Progenitor cell of endocrine pancreas (in vitro differentiated cells): ENCODE data around the gene USP30. TPM values are rescaled to one million over a fixed set of nuclear protein-coding genes. Genes with fewer than 3 reads are reported as not detected.
A peak's percentile ranks its signal among the peaks of the same experiment; 100 is the strongest.

Source experiments
- DNase-seq: peaks from one replicate; pipeline ENCODE4 v3.0.0; 2021; ENCODE audit warnings: low spot score; ENCODE audit not compliant: unreplicated experiment
- H3K27ac Mint-ChIP-seq: 2 replicates; pipeline ENCODE4 v1.8.0; 2021; ENCODE audit warnings: mild to moderate bottlenecking, moderate library complexity, mixed read lengths
- H3K27me3 Mint-ChIP-seq: 2 replicates; pipeline ENCODE4 v1.8.0; 2021; ENCODE audit warnings: mixed read lengths
- H3K36me3 Mint-ChIP-seq: 2 replicates; pipeline ENCODE4 v1.8.0; 2022; ENCODE audit warnings: mixed read lengths; ENCODE audit not compliant: insufficient read depth
- H3K4me1 Mint-ChIP-seq: 2 replicates; pipeline ENCODE4 v1.8.0; 2021; ENCODE audit warnings: low read depth, mixed read lengths
- H3K4me3 Mint-ChIP-seq: 2 replicates; pipeline ENCODE4 v1.8.0; 2021; ENCODE audit warnings: low read depth, mild to moderate bottlenecking, moderate library complexity, mixed read lengths
- H3K9me3 Mint-ChIP-seq: 2 replicates; pipeline ENCODE4 v1.8.0; 2021; ENCODE audit warnings: low read depth, mixed read lengths
- total RNA-seq: library from RNA; stranded (reverse); gene quantifications from 2 replicates; pipeline ENCODE4 v1.2.1, GENCODE V29; 2021
- TF ChIP-seq, protein P1 (sequence below): fragments of 200-600 bp; sonication (generic); IDR thresholded peaks from one replicate; pipeline ENCODE4 v1.5.0; 2021; ENCODE audit warnings: antibody characterized with exemption, mild to moderate bottlenecking; ENCODE audit not compliant: unreplicated experiment

Gene USP30
- total RNA-seq, 1 donor from 2014 or later, result 23.0 TPM

DNA sequence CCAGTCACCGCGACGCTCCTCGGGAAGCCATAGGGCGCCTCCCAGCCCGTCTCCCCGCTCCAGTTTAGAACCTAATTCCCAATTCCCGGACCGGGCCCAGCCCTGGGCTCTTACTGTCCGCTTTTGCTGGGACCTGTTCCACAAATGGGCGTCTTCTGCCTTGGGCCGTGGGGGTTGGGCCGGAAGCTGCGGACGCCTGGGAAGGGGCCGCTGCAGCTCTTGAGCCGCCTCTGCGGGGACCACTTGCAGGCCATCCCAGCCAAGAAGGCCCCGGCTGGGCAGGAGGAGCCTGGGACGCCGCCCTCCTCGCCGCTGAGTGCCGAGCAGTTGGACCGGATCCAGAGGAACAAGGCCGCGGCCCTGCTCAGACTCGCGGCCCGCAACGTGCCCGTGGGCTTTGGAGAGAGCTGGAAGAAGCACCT, 45.8 kb downstream of the USP30 start:
- peak overlapping the region; percentile 96 for H3K27ac Mint-ChIP-seq
- DNase-seq, result no peak

DNA sequence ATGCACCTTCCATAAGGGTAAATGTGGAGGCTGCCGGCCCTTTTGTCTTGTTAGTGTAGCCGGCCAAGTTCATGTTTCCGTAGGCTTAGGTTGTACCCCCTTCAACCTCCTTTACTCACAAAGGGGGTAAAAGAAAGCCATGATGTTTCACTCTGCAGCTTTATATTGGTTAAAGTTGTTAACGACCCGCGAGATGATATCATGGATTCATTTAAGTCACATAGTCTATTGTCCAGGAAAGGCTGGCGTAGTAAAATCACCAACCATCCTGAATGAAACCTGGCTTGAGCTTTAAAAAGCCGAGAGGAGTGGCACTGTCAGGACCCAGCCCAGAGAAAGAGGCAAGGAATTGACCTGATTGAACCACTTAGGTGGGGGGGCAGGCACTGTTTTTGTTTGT, 46.3 kb downstream of the USP30 start:
- Mint-ChIP-seq H3K27me3 (no peaks in the 10 kb centered on the region), H3K4me3 (peak overlapping the region; percentile 93), H3K4me1 (peaks cover 12% of the 10 kb centered on the region), H3K36me3 (peaks cover 18% of the 10 kb centered on the region), H3K9me3 (no peaks in the 10 kb centered on the region), H3K27ac (peak overlapping the region; percentile 96)
- DNase-seq, result no peak
- TF ChIP-seq, protein P1, sequence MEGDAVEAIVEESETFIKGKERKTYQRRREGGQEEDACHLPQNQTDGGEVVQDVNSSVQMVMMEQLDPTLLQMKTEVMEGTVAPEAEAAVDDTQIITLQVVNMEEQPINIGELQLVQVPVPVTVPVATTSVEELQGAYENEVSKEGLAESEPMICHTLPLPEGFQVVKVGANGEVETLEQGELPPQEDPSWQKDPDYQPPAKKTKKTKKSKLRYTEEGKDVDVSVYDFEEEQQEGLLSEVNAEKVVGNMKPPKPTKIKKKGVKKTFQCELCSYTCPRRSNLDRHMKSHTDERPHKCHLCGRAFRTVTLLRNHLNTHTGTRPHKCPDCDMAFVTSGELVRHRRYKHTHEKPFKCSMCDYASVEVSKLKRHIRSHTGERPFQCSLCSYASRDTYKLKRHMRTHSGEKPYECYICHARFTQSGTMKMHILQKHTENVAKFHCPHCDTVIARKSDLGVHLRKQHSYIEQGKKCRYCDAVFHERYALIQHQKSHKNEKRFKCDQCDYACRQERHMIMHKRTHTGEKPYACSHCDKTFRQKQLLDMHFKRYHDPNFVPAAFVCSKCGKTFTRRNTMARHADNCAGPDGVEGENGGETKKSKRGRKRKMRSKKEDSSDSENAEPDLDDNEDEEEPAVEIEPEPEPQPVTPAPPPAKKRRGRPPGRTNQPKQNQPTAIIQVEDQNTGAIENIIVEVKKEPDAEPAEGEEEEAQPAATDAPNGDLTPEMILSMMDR, result no peak

More for the DNA sequence above, 45.8 kb downstream of the USP30 start:
- Mint-ChIP-seq H3K9me3 (no peaks in the 10 kb centered on the region), H3K27me3 (no peaks in the 10 kb centered on the region), H3K4me1 (peaks cover 12% of the 10 kb centered on the region), H3K36me3 (peaks cover 16% of the 10 kb centered on the region), H3K4me3 (peak overlapping the region; percentile 93)
- TF ChIP-seq, protein P1, result no peak

DNA sequence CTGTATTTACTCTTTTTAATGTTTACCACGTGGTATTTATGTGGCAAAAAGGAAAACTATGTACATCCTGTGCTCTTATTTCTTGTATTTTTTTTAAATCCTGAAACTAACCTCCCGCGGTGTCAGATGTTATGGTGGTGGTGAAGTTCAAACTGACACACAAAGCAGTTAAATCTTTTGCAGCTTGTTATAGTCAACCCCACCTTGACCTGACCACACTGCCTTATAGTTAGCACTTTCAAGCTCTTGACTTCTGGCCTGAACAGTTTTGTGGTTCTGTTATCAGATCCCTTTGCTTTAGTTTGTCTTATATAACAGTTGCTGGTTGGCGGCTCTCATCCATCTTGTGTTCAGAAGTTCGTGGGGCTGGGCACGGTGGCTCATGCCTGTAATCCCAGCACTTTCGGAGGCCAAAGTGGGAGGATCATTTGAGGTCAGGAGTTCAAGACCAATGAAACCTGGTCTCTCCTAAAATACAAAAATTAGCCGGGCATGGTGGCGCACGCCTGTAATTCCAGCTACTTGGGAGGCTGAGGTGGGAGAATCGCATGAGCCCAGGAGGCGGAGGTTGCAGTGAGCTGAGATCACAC, 47.1 kb downstream of the USP30 start:
- peaks cover 12% of the 10 kb centered on the region for H3K4me1 Mint-ChIP-seq
- no peak overlapping the region for H3K27ac Mint-ChIP-seq
- no peaks in the 10 kb centered on the region for H3K9me3 Mint-ChIP-seq
- peaks cover 19% of the 10 kb centered on the region for H3K36me3 Mint-ChIP-seq
- H3K27me3 Mint-ChIP-seq, result no peaks in the 10 kb centered on the region
- H3K4me3 Mint-ChIP-seq, result peak overlapping the region; percentile 93
- DNase-seq, result no peak
- TF ChIP-seq, protein P1, result no peak

DNA sequence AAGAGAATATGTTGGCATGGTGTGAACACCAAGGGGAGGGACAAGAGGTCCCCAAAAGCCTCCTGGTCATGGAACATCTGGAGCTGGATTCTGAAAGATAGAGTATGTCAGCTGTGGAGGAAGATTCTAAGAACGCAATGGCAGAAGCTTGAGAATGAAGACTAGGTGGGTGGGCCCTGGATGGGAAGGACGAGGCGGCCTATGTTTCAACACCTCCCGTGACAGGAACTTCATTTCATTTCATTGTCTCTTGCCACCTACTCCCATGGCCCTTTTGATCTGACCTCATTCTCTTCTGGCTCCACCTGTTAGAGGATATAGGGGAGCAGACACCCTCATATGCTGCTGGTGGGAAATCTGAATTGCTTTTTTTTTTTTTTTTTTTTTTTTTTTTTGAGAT, 48.4 kb downstream of the USP30 start:
- no peak overlapping the region for H3K27ac Mint-ChIP-seq
- peaks cover 12% of the 10 kb centered on the region for H3K4me1 Mint-ChIP-seq
- H3K27me3 Mint-ChIP-seq, result no peaks in the 10 kb centered on the region
- no peak for DNase-seq
- H3K36me3 Mint-ChIP-seq, result peaks cover 22% of the 10 kb centered on the region
- TF ChIP-seq, protein P1, result no peak
- H3K4me3 Mint-ChIP-seq, result no peak overlapping the region
- H3K9me3 Mint-ChIP-seq, result no peaks in the 10 kb centered on the region

DNA sequence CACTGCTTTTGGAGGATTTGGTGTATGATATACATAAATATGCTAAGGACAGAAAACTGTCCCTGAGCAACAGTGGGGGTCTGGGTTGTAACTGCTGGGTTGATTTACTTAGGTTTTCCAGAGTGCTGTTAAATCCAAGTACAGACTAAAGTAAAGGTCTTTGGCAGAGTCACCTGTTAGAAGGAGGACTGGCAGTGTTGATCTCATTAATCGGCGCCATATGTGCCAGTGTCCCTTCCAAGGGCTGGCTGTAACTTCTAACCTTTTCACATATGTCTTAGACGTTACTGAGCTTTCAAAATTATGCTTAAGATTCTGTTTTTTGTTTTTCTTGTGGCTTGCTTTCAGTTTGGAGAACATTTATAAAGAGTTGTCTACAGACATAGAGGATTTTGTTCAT, 50.1 kb downstream of the USP30 start:
- peaks cover 12% of the 10 kb centered on the region for H3K4me1 Mint-ChIP-seq
- H3K27ac Mint-ChIP-seq, result no peak overlapping the region
- H3K4me3 Mint-ChIP-seq, result no peak overlapping the region
- no peaks in the 10 kb centered on the region for H3K27me3 Mint-ChIP-seq
- no peak for DNase-seq
- no peaks in the 10 kb centered on the region for H3K9me3 Mint-ChIP-seq
- peaks cover 26% of the 10 kb centered on the region for H3K36me3 Mint-ChIP-seq
- TF ChIP-seq, protein P1, result no peak
